GM19238 (cell line): Measurements from ENCODE around the gene SREBF2.
"Not testable (repeated sequence)": the region's sequence is repeated elsewhere in the genome, so short reads cannot be mapped to it uniquely, and the experiment has no call there.

Experiments
- DNase-seq: peaks from one replicate; pipeline ENCODE4 v3.0.0; 2011; ENCODE audit warnings: low spot score; ENCODE audit not compliant: insufficient read length

The SREBF2 gene

GRCh38 chr22:41821471-41822316 is 11.2 kb upstream of the SREBF2 start:
- no peak for DNase-seq

- peak; percentile 34 for DNase-seq
Measured at GRCh38 chr22:41822317-41823057, 10.4 kb upstream of the SREBF2 start.

DNA sequence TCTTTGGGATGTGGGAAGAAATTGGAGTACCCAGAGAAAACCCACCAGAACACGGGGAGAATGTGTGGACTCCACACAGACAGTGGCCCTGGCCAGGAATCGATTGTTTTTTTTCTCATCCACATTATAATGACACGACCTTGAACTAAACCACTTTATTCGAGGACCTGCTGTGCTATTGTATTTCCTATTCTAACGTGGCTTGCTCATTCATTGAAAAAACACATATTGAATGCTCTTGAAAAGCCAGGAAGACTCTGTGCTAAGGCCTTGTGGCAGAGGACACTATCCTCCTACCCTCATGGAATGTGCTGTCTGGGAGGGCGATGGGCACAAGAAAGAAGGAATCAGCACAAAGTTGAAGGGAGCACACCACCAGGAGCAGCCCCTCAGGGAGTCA is 9.1 kb upstream of the SREBF2 start:
- no peak for DNase-seq

DNA sequence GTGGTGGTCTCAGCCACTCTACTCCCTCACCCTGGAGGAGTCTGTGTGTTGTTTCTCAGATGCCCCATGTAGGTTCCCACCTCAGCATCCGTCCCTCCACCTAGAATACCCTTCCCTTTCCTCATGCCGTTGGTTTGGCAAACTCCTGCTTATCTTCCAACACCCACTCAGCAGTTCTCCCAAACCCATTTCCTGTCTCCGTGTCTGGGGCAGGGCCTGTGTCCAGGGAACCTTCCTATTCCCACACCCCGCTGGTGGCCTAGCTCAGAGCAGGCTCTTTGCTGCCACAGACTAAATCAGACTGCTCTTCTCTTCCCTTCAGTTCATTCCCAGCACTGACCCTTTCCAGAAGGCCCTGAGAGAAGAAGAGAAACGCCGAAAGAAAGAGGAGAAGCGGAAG is 7.5 kb upstream of the SREBF2 start:
- DNase-seq: no peak

DNA sequence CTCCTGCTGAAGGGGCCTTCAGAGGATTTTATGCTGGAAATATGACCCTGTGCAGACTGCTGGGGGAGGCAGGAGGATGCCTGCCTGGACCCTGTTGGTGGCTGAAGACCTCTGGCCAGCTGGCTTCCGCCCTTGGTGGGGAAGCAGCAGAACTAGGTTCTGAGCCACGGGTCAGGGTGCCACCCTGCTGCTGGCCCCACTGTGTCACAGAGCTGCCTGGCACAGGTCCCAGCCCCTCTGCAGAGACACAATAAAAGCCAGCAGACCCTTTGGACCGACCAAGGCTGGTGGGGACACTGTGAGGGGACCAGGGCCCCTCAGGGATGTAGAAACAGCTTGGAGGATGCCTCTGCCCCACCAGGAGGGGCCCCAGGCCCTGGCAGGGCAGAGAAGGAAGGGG is 6.9 kb upstream of the SREBF2 start:
- DNase-seq: no peak

DNA sequence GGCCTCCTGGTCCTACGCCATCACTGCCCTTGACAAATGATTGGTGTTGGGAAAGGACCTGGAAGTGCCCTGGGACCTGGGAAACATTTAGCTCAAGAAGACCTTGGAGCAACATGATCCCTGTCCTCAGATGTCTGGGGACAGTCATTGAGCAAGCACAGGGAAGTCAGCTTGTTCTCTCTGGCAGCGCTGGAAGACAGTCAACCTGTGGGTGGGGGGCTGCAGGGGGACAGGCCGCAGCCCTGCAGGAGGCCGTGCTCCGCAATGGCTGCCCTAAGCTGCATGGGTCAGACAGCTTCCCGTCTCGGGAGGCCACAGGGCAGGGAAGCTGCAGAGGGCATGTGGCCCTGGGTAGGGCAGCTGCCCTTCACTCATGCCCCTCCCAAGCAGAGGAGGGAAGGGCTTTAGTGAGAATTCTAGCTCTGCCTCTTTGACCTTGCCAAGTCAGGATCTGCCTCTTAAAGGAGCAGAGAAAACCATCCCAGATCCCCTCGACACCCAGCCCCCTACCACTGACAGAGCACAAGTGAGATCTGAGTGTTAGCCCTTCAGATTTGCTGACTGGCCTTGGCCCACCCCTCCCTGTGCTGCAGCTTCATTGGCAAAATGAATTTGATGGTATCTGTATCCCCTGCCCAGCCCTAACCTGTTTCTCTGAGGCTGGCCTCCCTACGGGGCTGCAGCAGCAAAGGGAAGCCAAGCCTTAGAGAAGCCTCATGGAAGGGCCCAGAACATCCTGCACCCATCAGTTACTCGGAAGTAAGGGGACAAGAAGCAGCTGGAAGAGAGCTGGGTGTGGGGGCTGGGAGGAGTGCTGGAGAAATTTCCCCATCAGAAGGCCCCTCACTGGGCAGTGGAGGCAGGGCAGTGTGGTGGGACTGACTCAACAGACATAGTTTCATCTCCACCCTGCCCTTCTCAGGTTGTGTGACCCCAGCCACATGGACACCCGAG is 6.2 kb upstream of the SREBF2 start:
- no peak for DNase-seq

- no peak for DNase-seq
Measured at GRCh38 chr22:41827671-41828070, 5.2 kb upstream of the SREBF2 start.

DNA sequence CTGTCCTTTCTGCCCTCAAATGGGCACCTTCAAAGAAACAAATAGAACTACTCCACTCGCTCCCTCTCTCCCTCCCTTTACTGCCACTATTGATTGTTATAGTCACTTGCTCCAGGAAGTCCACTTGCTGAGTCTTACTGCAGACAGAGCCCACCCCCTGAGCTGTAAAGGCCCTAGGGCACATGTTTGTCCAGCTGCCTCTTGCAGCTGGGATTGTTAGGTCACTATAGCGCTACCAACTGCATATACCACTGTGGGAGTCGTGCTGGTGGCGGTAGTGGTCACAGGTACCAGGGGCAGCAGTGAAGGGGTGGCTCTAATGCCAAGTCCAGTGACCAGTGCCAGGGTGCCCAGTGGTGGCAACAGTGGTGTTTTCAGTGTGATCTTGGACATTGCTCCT is 4.4 kb upstream of the SREBF2 start:
- DNase-seq: no peak

- no peak for DNase-seq
Measured at GRCh38 chr22:41830174-41830573, 2.7 kb upstream of the SREBF2 start.

GRCh38 chr22:41831383-41831782 is 1.5 kb upstream of the SREBF2 start:
- no peak for DNase-seq

DNA sequence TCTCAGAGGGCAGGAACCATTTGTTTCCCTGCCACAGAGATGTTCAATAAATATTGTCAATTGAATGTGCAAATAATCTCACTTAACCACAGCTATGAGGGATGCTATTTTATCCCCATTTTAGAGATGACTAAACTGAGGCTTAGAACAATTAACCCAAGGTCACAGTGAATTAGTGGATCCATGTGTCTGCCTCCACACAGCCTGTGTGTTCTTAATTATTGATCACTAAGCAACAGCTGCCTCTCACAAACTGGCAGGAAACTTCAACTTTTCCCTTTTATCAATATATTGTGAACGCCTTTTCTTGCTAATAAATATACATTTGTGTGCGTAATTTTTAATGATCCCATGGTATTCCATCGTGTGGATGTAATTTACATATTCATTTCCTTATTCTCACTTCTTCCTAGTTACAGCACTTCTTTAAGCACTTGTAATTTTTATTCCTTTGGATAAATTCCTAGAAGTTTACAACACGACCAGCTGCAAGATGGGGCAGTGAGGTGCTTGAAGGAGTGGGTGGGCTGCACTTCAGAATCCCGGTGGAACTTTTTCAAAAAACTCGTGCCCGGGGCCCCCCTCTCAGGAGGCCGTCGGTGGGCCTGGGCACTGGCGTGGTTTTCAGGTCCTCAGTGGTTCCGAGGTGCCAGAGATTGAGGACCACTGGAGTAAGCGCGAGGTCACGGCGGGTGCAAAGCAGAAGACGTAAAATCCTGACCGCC is 915 bp upstream of the SREBF2 start:
- no peak for DNase-seq

DNA sequence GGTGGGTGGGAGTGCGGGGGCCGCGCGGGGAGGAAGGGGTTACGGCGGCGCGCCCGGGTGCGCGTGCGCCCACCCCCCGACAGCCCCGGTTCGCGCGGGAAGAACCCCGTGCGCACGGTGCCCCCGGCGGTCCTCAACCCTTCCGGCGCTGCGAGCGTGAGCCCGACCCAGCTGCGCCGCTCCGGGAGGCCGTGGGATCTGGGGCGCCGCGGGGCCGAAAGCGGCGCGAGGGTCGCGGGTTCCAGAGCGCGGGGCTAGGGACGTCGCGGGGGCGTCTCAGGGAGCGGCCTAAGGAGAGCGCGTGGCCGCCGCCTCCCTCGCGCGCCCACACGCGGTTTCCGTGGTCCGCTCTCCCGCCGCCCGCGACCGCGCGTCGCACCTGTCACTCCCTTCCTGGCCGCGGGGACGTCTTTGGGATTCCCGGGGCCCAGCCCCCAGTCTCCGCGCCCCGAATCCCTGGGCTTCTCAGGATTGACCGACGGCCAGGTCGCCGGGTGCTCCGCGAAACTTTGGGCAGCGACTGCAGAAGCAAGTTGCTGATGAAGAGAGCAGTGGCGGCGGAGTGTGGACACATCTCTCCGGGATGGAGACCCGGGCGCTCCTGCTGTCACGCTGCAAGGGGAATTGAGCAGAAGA is 582 bp downstream of the SREBF2 start:
- DNase-seq: peak; percentile 35

GRCh38 chr22:41834005-41834944 is 1.4 kb downstream of the SREBF2 start:
- no peak for DNase-seq

- not testable (repeated sequence) for DNase-seq
Measured at GRCh38 chr22:41835462-41835861, 2.6 kb downstream of the SREBF2 start.

DNA sequence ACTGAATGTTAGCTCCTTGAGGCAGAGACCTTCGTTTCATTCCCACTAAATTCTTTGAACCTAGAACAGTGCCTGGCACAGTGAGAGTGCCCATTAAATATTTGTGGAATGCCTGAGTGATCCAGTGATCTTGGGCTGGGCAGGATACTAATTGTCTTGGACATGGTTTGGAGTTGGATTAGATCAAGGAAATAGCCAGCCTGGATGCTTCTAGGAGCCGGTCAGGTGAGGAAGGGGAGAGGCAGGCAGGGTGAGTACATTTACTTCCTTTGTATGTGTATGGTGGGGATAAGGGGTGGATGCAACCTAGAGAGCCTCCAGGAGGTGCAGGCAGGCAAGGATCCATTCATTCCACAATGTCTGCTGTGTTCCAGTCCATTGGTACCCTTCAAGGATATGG is 3.6 kb downstream of the SREBF2 start:
- DNase-seq: no peak

DNA sequence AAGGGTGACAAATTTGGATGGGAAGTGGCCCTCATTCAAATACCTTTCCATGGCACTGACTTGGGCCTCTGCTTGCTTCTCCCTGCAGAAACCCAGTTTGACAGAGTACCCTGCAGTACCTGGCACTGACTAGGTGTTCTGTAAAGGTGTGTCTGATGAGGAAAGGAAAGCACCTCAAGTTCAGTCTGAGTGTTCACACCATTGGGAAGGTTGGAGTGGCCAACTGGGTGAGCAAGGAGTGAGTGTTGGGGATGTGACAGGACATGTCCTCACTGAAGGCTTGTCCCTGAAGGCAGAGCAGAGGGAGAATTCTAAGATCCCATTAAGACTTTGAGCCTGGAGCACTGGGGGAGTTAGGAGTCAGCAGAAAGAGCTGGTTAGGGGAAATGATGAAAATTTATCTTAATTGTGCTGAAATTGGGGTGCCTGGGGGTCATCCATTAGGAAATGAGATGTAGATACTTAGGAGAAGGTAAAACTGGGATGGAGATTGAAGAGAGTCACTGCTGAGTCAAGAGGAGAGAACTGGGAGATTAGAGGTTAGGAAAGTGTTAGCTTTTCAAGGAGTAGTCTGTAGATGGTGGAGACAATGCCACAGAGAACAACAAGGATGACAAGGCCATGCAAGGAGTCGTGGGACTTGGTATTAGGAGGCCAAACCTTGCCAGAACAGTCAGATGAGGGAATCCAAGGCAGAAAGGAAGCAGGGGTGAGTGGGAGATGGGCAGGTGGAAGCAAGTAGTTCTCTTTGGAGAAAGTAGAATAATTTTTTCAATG is 6.1 kb downstream of the SREBF2 start:
- no peak for DNase-seq

GRCh38 chr22:41840216-41840615 is 7.3 kb downstream of the SREBF2 start:
- no peak for DNase-seq

GRCh38 chr22:41841085-41841712 is 8.3 kb downstream of the SREBF2 start:
- DNase-seq: no peak
